Gastroesophageal sphincter (tissue), 3 donors: Measurements from ENCODE around the gene AGO3.

Source experiments
- EP300 ChIP-seq: sonication (generic); formaldehyde crosslinking; IDR thresholded peaks from one replicate; pipeline ENCODE4 v1.6.1; 2017; ENCODE audit warnings: antibody characterized with exemption, mild to moderate bottlenecking
- TF ChIP-seq, protein P1 (sequence below), 4 experiments: fragments of 200-600 bp in 2 of 4; fragments of 450-650 bp in 2 of 4; sonication (generic) in 1 of 4; IDR thresholded peaks; one replicate each; pipeline ENCODE4 v1.5.1; 2017 to 2019; ENCODE audit warnings: antibody characterized with exemption in 4 of 4, mild to moderate bottlenecking in 2 of 4, moderate library complexity in 2 of 4

DNA sequence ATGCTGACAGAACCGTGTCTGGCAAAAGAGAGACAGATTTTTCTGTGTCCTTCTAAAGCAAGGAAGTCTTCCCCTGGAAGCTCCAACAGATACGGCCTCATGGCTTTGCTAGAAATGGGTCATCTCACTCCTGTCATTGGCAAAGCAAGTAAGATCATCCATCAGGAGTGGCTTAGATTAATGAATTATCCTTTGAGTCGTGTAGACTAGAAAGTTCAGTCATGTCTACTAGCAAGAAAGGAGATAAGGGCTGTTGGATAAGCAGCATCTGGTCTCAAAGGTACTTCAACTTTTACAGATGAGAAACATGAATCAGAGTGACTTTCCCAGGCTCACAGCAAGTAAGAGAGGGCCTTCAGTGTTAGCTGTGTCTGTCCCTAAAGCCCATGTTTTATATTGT is 3.4 kb upstream of the AGO3 start:
- TF ChIP-seq, protein P1, sequence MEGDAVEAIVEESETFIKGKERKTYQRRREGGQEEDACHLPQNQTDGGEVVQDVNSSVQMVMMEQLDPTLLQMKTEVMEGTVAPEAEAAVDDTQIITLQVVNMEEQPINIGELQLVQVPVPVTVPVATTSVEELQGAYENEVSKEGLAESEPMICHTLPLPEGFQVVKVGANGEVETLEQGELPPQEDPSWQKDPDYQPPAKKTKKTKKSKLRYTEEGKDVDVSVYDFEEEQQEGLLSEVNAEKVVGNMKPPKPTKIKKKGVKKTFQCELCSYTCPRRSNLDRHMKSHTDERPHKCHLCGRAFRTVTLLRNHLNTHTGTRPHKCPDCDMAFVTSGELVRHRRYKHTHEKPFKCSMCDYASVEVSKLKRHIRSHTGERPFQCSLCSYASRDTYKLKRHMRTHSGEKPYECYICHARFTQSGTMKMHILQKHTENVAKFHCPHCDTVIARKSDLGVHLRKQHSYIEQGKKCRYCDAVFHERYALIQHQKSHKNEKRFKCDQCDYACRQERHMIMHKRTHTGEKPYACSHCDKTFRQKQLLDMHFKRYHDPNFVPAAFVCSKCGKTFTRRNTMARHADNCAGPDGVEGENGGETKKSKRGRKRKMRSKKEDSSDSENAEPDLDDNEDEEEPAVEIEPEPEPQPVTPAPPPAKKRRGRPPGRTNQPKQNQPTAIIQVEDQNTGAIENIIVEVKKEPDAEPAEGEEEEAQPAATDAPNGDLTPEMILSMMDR (IDR thresholded peaks at IDR 0.05) = no peak
- TF ChIP-seq EP300 = no peak
